HG03064 (cell line): ENCODE results near the gene AGAP3.

ENCODE experiments used
- ATAC-seq: cut with Tn5 transposase; IDR thresholded peaks from one replicate; pipeline ENCODE4 v1.9.1; 2021; ENCODE audit warnings: low read depth; ENCODE audit not compliant: unreplicated experiment

The AGAP3 gene

GRCh38 chr7:151107882-151108281 lies 21.6 kb downstream of the AGAP3 start:
- no peak for ATAC-seq

DNA sequence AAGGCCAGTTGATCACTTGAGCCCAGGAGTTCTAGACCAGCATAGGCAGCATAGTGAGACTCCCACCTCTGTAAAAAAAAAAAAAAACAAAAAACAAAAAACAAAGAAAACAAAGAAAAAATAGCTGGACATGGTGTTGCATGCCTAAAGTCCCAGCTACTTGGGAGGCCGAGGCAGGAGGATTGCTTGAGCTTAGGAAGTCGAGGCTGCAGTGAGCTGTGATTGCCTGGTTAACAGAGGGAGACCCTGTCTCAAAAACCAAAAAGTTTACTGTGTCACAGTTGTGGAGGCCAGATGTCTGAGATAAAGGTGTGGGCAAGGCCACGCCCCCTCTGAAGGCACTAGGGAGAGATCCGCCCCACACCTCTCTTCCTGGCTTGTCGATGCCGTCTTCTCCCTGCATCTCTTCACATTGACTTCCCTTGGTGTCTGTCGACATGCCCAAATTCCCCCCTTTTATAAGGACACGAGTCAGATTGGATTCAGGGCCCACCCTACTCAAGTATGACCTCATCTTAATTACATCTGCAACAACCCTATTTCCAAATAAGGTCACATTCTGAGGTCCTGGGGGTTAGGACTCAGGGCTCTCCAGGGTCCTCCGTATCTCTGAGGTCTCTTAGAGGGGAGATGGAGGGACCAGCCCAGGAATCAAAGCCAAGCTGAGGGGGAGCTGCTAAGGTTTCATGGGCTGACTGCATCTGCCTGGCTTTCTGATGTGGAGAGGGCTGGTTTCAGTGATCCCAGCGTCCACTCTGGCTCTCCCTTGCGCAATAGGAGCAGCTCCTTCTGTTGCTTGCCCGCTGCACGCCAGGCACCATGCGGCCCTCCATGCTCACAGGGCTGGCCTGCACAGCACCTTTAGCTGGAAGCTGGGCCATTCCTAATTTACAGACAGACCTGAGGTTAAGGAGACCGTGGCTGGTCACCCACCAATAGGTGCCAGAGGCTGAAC lies 23.1 kb downstream of the AGAP3 start:
- ATAC-seq = no peak

DNA sequence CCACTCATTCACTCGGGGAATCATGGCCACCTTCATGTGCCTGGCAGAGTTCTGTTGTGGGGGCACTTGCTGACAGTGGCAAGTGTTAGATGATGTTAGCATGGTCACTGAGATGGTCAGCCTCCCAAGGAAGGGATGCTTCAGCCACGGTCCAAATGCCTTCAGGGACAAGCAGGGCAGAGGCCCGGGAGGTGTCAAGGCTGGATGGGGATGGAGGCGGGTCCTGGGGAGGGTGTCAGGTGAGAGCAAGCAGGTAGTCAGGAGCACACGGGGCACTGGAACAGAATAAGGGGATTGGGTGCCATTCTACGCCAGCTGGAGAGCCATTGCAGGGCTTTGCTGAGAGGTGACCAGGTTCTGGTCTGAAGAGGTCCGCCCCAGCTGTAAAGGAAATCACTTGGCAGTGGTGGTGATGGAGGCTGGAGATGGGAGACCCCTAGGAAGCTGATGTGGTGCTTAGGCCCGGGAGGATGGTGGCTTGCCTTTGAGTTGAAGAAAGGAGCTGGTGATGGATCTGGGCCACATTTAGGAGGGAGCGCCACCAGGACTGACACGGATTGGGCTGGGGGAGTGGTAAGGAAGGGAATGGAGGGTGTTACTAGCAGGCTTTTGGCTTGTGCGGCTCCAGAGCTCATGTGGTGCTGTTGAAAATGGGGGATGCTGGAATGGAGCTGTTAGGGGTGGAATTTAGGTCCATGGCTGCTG lies 24.1 kb downstream of the AGAP3 start:
- ATAC-seq = no peak

DNA sequence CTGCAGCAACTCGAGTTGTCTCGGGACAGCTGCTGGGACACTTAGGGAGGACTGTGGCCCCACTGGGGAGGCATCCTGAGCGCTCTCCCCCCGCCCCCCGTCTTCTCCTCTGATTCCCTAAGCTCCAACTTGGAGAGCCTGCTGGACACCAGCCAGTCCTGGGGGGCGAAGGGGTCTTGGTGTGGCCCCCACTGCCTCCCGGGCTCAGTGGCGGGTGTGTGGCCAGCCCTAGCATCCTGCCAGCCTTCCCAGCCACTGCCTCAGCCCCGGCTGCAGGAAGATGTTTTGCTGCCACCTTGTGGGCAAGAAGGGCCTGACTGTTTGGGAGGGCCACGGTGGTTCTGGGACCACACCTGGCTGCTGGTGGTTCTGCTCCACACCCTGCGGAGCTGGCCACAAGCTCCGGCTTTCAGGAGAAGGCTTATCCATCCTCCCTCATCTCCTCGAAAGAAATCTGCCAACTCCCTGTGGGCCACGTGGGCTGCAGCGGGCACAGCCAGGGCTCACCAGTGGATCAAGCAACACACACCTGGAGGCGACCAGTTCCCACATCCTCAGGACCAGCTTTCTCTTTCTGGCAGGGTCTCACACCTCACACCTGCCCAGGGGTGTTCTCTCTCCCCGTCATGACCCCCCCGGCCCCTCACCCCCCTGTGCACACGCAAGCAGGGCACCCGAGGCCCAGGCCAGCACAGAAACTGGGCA lies 24.8 kb downstream of the AGAP3 start:
- peak; percentile 93 for ATAC-seq

DNA sequence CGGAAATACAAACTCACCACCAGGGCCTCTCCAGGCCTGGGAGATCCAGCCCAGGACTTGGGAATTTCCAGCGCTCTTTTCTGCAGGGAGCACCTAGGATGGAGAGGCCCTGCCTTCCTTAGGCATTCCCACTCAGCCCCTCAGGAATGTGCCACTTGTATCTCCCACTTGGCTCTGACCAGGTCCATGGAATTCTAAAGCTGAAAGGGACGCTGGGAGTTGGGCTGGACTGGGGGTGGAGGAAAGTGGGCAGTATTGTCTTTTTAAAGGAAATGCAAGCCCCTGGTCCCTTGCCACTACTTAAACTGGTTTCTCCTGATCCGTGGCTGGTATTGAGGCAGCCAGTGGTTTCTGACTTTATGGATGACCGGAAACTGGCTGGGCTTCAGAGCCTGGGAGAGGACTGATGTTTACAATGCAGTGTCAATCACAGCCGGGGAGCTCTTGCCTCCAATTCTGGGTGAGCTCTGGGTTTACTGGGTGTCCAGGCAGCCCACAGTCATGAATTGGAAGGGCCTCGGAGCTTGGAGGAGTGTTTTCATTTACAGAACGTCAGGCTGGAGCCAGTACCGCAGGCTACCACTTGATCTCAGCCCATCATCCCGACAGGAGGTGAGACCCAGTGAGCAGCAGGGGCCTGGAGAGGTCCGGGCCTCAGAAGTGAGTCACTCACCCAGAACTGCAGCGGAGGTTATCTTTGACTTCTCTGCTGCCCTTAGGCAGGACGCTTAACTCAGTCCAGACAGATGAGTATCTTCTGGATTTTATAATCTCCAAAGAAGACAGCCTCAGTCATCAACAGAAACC lies 27.3 kb downstream of the AGAP3 start:
- ATAC-seq = no peak

GRCh38 chr7:151114151-151115090 lies 28.1 kb downstream of the AGAP3 start:
- no peak for ATAC-seq

DNA sequence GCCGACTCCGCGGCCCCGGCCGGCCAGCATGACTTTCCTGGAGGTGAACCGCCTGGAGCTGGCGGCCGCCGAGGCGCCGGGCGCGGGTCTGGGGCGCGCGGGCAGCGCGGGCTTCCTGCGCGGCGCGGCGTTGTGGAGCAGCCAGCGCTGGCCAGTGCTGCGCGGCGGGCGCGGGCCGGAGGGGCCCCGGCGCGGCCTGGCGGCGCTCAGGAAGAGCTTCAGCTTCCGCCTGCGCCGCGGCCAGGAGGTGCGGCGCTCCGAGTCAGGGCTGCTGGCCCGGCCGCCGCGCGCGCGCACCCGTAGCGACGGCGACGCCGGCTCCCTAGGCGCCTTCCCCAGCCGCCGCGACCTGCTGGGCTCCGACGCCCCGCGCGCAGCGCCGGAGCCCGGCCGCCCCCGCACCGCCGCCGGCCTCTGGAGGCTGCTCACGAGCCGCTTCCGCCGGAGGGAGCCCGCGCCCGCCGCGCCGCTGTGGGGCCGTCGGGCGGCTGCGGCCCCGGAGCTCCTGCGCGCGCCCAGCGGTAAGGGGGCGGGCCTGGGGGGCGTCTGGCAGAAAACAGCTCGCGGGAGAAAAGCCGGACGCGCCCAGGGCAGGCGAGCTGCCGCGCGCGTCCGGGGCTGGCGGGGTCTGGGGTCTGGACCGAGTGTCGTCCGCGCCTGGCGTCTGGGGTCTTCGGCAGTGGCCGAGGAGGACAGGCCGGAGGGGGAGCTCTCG lies 29.0 kb downstream of the AGAP3 start:
- no peak for ATAC-seq

- no peak for ATAC-seq
Observed at GRCh38 chr7:151115836-151116418, 29.7 kb downstream of the AGAP3 start.

DNA sequence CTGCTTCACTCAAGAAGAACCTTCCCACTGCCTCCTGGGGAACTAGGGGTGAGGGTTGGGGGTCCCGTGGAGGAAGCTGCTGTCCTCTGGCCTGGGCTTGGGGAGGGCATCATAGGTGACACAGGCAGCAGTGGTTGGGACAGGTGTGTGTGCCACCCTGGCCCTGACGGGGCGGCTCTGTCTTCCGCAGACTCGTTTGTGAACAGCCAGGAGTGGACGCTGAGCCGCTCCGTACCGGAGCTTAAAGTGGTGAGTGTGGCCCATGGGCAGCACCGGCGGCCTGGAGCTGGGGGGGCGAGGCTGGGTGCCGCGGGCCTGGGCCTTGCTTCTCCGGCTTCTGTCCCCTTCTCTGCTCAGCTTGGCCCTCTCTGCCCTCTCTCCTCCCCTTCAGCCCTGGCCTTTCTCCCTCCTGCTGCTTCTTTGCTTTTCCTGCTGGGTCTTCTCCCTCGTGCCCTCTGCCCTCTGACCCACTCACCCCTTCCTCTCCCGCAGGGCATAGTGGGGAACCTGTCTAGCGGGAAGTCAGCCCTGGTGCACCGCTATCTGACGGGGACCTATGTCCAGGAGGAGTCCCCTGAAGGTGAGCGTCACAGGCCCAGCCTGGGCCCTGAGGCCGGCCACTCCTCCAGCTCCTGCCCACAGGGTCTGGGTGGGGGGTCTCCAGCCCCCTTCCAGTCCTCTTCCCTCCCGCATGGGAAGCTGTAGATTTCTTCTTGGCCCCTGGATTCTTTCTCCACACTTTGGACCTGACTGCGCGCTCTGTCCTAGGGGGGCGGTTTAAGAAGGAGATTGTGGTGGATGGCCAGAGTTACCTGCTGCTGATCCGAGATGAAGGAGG lies 30.5 kb downstream of the AGAP3 start:
- no peak for ATAC-seq

GRCh38 chr7:151117565-151117964 lies 31.3 kb downstream of the AGAP3 start:
- ATAC-seq = no peak

GRCh38 chr7:151118108-151119054 lies 32.1 kb downstream of the AGAP3 start:
- no peak for ATAC-seq

DNA sequence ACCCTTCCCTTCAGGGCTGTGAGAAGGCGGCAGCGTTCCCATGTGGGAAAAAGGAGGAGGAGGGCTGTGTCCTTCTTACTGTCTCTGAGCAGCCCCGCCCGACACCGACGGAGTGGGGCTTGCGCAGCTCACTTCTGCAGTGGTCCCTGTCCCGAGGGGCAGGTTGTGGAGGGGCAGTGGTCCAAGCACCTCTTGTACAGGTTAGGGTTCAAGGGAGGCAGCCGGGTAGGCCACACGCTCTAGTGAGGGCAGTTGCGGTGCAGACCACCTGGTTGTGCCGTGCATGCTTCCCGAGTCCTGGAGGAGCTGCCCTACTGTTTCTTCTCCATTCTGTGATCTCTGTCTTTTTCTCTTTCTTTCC lies 32.8 kb downstream of the AGAP3 start:
- no peak for ATAC-seq

DNA sequence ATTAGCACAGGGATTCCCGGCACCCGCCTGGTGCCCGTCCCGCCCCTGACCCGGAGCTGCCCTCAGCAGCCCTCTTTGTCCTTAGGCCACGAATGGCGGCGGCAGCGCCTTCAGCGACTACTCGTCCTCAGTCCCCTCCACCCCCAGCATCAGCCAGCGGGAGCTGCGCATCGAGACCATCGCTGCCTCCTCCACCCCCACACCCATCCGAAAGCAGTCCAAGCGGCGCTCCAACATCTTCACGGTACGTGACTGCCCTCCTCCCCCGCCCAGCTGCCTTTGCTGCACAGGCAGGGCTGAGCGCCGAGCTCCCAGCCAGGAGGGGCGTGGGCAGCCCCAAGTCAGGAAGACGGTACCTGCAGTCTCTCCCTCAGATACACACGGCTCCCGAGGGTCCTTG lies 33.6 kb downstream of the AGAP3 start:
- no peak for ATAC-seq

GRCh38 chr7:151120896-151121295 lies 34.6 kb downstream of the AGAP3 start:
- no peak for ATAC-seq

DNA sequence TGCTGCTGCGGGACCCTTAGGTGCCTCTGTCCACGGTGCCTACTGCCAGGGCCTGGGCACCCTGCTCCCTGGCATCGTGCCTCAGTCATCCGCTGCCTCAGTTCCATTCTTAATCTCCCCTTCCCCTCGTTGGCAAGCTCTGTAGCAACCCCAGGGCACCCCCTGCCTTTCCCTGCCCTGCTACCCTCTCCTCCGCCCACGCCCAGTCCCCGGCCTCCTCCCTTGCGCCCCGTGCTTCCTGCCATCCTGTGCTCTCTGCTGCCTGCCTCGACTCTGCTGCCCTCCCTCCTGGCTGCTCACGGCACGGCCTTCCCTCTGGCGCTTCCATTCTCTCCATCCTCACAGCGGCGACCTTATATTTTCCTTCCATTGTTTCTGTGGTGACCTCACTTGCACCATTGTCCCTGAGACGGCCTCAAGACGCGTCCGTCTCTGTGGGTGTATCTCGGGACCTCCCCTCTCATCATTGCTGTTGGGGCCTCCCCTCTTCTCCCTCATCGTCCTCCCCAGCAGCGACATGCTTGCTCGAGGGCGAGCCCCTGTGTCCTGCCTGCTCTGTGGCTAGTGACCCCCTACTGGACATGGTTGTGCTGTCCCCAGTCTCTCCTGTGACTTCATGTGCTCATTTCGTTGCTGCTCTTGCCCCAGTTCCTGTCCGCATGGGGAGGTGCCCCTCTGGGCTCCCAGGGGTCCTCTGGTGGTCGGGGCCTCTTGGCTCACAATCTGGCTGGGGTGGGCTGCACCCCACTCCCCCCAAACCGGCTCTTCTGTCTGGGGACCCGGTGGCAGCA lies 35.3 kb downstream of the AGAP3 start:
- ATAC-seq = no peak

DNA sequence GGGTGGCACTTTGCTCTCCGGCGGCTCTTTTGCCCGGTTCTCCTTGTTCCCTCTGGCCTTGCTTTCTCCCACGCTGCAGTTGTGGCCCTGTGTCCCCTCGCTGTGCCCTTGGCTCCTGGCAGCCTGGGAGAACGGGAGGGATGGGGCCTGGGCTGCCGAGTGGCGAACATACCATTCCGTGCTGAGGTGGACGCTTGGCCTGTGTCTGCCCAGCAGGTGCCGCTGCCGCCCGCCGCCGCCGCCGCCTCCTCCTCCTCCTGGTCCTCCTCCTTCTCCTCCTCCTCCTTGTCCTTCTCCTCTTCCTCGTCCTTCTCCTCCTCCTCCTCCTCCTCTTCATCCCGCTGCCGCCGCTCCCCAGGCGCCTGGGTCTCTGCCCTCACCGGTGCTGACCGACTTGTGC lies 36.0 kb downstream of the AGAP3 start:
- ATAC-seq = no peak
